GM13976 (cell line): ENCODE measurements around the gene SH3BP5L.

Source experiments
- DNase-seq: peaks from one replicate; pipeline ENCODE4 v3.0.0; 2012; ENCODE audit warnings: low spot score
- in situ Hi-C: fragments of 300-500 bp; cut with MboI; formaldehyde crosslinking; loops from one replicate; pipeline ENCODE4 v1.12.0; 2022; ENCODE audit warnings: low sequenced_read_pairs, mixed read lengths, inconsistent platforms; ENCODE audit not compliant: unreplicated experiment
- TF ChIP-seq, protein P1 (sequence below): IDR thresholded peaks from 2 replicates; pipeline ENCODE4 v1.5.1; 2012; ENCODE audit warnings: borderline replicate concordance, mild to moderate bottlenecking; ENCODE audit not compliant: insufficient read depth; ENCODE audit errors: extremely low read depth, missing control alignments, control extremely low read depth

The SH3BP5L gene

DNA sequence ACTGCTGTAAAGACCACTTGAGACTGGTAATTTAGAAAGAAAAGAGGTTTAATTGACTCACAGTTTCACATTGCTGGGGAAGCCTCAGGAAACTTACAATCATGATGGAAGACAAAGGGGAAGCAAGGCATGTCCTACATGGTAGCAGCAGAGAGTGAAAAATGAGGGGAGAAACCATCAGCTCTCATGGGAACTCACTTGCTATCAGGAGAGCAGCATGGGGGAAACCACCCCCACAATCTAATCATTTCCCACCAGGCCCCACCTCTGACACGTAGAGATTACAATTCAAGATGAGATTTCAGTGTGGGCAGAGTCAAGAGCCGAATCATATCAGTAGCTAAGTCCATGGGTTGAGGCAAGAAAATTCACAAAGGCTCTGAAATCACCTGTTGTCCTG is 46.4 kb downstream of the SH3BP5L start:
- DNase-seq = no peak
- TF ChIP-seq, protein P1, sequence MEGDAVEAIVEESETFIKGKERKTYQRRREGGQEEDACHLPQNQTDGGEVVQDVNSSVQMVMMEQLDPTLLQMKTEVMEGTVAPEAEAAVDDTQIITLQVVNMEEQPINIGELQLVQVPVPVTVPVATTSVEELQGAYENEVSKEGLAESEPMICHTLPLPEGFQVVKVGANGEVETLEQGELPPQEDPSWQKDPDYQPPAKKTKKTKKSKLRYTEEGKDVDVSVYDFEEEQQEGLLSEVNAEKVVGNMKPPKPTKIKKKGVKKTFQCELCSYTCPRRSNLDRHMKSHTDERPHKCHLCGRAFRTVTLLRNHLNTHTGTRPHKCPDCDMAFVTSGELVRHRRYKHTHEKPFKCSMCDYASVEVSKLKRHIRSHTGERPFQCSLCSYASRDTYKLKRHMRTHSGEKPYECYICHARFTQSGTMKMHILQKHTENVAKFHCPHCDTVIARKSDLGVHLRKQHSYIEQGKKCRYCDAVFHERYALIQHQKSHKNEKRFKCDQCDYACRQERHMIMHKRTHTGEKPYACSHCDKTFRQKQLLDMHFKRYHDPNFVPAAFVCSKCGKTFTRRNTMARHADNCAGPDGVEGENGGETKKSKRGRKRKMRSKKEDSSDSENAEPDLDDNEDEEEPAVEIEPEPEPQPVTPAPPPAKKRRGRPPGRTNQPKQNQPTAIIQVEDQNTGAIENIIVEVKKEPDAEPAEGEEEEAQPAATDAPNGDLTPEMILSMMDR = no peak
- in situ Hi-C loops = no loop called here

DNA sequence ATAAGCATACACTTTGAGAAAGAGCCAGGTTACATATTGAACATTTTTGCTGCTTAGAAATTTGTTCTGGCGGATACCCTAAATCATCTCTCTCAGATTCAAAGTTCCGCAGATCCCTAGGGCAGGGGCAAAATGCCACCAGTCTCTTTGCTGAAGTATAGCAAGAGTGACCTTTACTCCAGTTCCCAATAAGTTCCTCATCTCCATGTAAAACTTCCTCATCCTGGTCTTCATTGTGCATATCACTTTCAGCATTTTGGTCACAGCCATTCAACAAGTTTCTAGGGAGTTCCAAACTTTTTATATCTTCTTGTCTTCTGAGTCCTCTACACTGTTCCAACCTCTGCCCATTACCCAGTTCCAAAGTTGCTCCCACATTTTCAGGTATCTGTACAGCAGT is 46.8 kb downstream of the SH3BP5L start:
- TF ChIP-seq, protein P1 = no peak
- in situ Hi-C loops = no loop called here
- no peak for DNase-seq

DNA sequence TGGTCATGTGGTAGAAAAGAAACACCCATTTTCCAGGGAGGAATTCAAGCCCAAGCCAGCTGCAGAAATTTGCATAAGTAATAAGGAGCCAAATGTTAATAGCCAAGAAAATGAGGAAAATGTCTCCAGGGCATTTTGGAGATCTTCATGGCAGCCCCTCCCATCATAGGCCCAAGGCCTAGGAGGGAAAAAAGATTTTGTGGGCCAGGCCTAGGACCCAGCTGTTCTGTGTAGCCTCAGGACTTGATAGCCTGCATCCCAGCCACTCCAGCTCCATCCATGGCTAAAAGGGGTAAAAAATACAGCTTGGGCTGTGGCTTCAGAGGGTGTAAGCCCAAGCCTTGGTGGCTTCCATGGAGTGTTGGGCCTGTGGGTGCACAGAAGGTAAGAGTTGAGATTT is 48.7 kb downstream of the SH3BP5L start:
- TF ChIP-seq, protein P1 = no peak
- DNase-seq = no peak
- in situ Hi-C loops = no loop called here

DNA sequence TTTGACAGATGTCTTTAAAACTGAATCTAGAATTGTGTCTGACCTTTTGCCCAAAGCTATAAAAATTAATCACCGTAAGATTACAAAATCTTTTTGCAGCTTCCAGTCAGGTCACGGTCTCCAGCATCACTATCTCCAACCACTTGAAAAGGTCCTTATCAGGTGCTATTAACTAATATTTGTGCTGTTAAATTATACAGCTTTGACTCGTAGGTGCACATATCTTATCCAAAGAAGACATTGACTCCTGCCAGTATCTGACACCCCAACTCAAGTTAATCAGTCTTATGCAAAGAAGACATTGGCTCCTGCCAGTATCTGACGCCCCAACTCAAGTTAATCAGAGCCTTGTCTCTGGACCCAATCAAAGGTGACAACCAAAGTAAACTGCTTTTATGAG is 50.3 kb downstream of the SH3BP5L start:
- TF ChIP-seq, protein P1 = no peak
- DNase-seq = no peak
- in situ Hi-C loops = no loop called here
